ENCODE data around the gene ITFG1. TPM values are rescaled to one million over a fixed set of nuclear protein-coding genes. Genes with fewer than 3 reads are reported as not detected.

Gene ITFG1
- total RNA-seq, 1 experiment from 2014 or later: 38.2 TPM

DNA sequence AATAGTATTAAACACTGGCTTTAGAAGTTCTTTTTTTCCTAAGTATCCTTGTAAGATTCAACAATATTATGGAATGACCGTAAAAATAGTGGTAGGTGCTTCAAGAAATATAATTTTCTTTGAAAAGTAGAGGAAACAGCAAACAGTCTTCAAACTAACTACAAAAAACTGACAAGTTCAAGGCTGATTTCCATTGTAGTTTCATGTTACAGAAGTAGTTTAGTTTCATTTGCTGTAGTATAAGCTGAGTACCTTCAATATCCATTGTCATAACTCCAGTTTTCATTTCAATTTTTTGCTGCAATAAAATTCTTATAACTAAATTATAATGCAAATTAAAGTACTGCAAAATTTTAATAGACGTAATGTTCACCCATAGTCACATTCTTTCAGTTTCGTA is 19.5 kb upstream of the ITFG1 start:
- intact Hi-C loops (cut with micrococcal nuclease; ENCODE audit: unreplicated experiment): no loop called here
- Histone ChIP-seq H3K36me3 (ENCODE audit: control insufficient read depth, insufficient read depth, low read length) (no peaks in the 10 kb centered on the region), H3K9me3 (no peaks in the 10 kb centered on the region), H3K4me3 (ENCODE audit: low read depth, low read length) (no peak overlapping the region), H3K4me1 (no peaks in the 10 kb centered on the region), H3K27me3 (replicated peaks; ENCODE audit: control insufficient read depth, insufficient read depth, low read length) (no peaks in the 10 kb centered on the region)
- TF ChIP-seq, protein P1, sequence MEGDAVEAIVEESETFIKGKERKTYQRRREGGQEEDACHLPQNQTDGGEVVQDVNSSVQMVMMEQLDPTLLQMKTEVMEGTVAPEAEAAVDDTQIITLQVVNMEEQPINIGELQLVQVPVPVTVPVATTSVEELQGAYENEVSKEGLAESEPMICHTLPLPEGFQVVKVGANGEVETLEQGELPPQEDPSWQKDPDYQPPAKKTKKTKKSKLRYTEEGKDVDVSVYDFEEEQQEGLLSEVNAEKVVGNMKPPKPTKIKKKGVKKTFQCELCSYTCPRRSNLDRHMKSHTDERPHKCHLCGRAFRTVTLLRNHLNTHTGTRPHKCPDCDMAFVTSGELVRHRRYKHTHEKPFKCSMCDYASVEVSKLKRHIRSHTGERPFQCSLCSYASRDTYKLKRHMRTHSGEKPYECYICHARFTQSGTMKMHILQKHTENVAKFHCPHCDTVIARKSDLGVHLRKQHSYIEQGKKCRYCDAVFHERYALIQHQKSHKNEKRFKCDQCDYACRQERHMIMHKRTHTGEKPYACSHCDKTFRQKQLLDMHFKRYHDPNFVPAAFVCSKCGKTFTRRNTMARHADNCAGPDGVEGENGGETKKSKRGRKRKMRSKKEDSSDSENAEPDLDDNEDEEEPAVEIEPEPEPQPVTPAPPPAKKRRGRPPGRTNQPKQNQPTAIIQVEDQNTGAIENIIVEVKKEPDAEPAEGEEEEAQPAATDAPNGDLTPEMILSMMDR (IDR thresholded peaks at IDR 0.05; ENCODE audit: insufficient read depth in 1 of 2, low read depth in 1 of 2, low read length in 1 of 2, severe bottlenecking in 1 of 2, unreplicated experiment in 1 of 2): no peak
- Mint-ChIP-seq H3K9me3 (ENCODE audit: unreplicated experiment) (no peaks in the 10 kb centered on the region), H3K4me3 (ENCODE audit: unreplicated experiment) (no peak overlapping the region), H3K27ac (ENCODE audit: unreplicated experiment) (no peak overlapping the region), H3K4me1 (ENCODE audit: low read depth, unreplicated experiment) (no peaks in the 10 kb centered on the region), H3K27me3 (ENCODE audit: insufficient read depth, unreplicated experiment) (no peaks in the 10 kb centered on the region), H3K36me3 (ENCODE audit: insufficient read depth, unreplicated experiment) (peaks cover 6% of the 10 kb centered on the region)
- POLR2A ChIA-PET: no interaction called here
- no TSS peak for BruUV-seq (replicated peaks)
- CTCF ChIA-PET: interaction anchor here (0.6 kb wide), 1 partner anchor 673 kb away, joined by 3 read pairs; no protein-coding TSS in a partner anchor
- DNase-seq: no peak

- TF ChIP-seq, protein P1 (IDR thresholded peaks at IDR 0.05; ENCODE audit: insufficient read depth in 1 of 2, low read depth in 1 of 2, low read length in 1 of 2, severe bottlenecking in 1 of 2, unreplicated experiment in 1 of 2): no peak
- DNase-seq: no peak
- Mint-ChIP-seq H3K4me1 (ENCODE audit: low read depth, unreplicated experiment) (no peaks in the 10 kb centered on the region), H3K4me3 (ENCODE audit: unreplicated experiment) (no peak overlapping the region), H3K36me3 (ENCODE audit: insufficient read depth, unreplicated experiment) (peaks cover 6% of the 10 kb centered on the region), H3K9me3 (ENCODE audit: unreplicated experiment) (no peaks in the 10 kb centered on the region), H3K27me3 (ENCODE audit: insufficient read depth, unreplicated experiment) (no peaks in the 10 kb centered on the region), H3K27ac (ENCODE audit: unreplicated experiment) (no peak overlapping the region)
- intact Hi-C loops (cut with micrococcal nuclease; ENCODE audit: unreplicated experiment): no loop called here
- Histone ChIP-seq H3K4me1 (no peaks in the 10 kb centered on the region), H3K27me3 (replicated peaks; ENCODE audit: control insufficient read depth, insufficient read depth, low read length) (no peaks in the 10 kb centered on the region), H3K9me3 (no peaks in the 10 kb centered on the region), H3K4me3 (ENCODE audit: low read depth, low read length) (no peak overlapping the region), H3K36me3 (ENCODE audit: control insufficient read depth, insufficient read depth, low read length) (no peaks in the 10 kb centered on the region)
- no TSS peak for BruUV-seq (replicated peaks)
- POLR2A ChIA-PET: no interaction called here
- CTCF ChIA-PET: no interaction called here
Measured at GRCh38 chr16:47477679-47478078, 16.8 kb upstream of the ITFG1 start.

- no peaks in the 10 kb centered on the region for H3K4me1 Mint-ChIP-seq (ENCODE audit: low read depth, unreplicated experiment)
- H3K36me3 Mint-ChIP-seq (ENCODE audit: insufficient read depth, unreplicated experiment): peaks cover 6% of the 10 kb centered on the region
- Histone ChIP-seq H3K27me3 (replicated peaks; ENCODE audit: control insufficient read depth, insufficient read depth, low read length) (no peaks in the 10 kb centered on the region), H3K4me1 (no peaks in the 10 kb centered on the region), H3K36me3 (ENCODE audit: control insufficient read depth, insufficient read depth, low read length) (no peaks in the 10 kb centered on the region), H3K9me3 (no peaks in the 10 kb centered on the region), H3K4me3 (ENCODE audit: low read depth, low read length) (no peak overlapping the region)
- no TSS peak for BruUV-seq (replicated peaks)
- no peak overlapping the region for H3K4me3 Mint-ChIP-seq (ENCODE audit: unreplicated experiment)
- no peaks in the 10 kb centered on the region for H3K27me3 Mint-ChIP-seq (ENCODE audit: insufficient read depth, unreplicated experiment)
- no peaks in the 10 kb centered on the region for H3K9me3 Mint-ChIP-seq (ENCODE audit: unreplicated experiment)
- DNase-seq: no peak
- no peak overlapping the region for H3K27ac Mint-ChIP-seq (ENCODE audit: unreplicated experiment)
- intact Hi-C loops (cut with micrococcal nuclease; ENCODE audit: unreplicated experiment): no loop called here
- POLR2A ChIA-PET: no interaction called here
- TF ChIP-seq, protein P1 (IDR thresholded peaks at IDR 0.05; ENCODE audit: insufficient read depth in 1 of 2, low read depth in 1 of 2, low read length in 1 of 2, severe bottlenecking in 1 of 2, unreplicated experiment in 1 of 2): no peak
- CTCF ChIA-PET: no interaction called here
Measured at GRCh38 chr16:47476654-47477345, 15.9 kb upstream of the ITFG1 start.
